Tibial artery (tissue), 4 donors: Measurements from ENCODE around the gene MTG1.
A peak's percentile ranks its signal among the peaks of the same experiment; 100 is the strongest.
"Not testable (repeated sequence)": the region's sequence is repeated elsewhere in the genome, so short reads cannot be mapped to it uniquely, and the experiment has no call there.

Source experiments
- DNase-seq, 2 donors: peaks; one replicate each; pipeline ENCODE4 v3.0.0-alpha.2; 2019
- H3K27ac ChIP-seq, 2 donors: fragments of 200-600 bp; sonication (generic) in 1 of 2; 1 replicate in 1 of 2; 2 replicates in 1 of 2; pipeline ENCODE4 v1.5.1; 2018 to 2019; ENCODE audit warnings: mild to moderate bottlenecking in 1 of 2
- H3K27me3 ChIP-seq, 2 donors: fragments of 200-600 bp; sonication (generic) in 1 of 2; one replicate each; pipeline versions ENCODE4 v1.5.1 to v1.6.0; 2016 to 2019
- H3K36me3 ChIP-seq, 3 donors: fragments of 200-600 bp; sonication (generic) in 2 of 3; one replicate each; pipeline ENCODE4 v1.5.1; 2016 to 2019; ENCODE audit warnings: mild to moderate bottlenecking in 2 of 3
- H3K4me1 ChIP-seq, 4 donors: fragments of 200-600 bp; sonication (generic) in 2 of 4; 1 replicate in 3 of 4; 2 replicates in 1 of 4; pipeline ENCODE4 v1.5.1; 2016 to 2019
- H3K4me3 ChIP-seq, 2 donors: fragments of 200-600 bp; sonication (generic) in 1 of 2; 1 replicate in 1 of 2; 2 replicates in 1 of 2; pipeline ENCODE4 v1.5.1; 2018 to 2019; ENCODE audit warnings: mild to moderate bottlenecking in 2 of 2
- H3K9me3 ChIP-seq, 3 donors: fragments of 200-600 bp; sonication (generic) in 1 of 3; one replicate each; pipeline ENCODE4 v1.5.1; 2016 to 2019
- intact Hi-C: fragments of 100-400 bp; cut with DNase I; formaldehyde crosslinking; loops from one replicate; pipeline ENCODE4 v1.15.0; 2023; ENCODE audit warnings: low total_unique reads
- TF ChIP-seq, protein P1 (sequence below), 2 experiments: fragments of 200-600 bp in 1 of 2; fragments of 450-650 bp in 1 of 2; IDR thresholded peaks; one replicate each; pipeline ENCODE4 v1.5.1; 2017 to 2019; ENCODE audit warnings: antibody characterized with exemption in 2 of 2, mild to moderate bottlenecking in 1 of 2, moderate library complexity in 1 of 2

MTG1 gene

GRCh38 chr10:133383551-133383950, 10.4 kb upstream of the MTG1 start:
- Histone ChIP-seq H3K27me3 (no peaks in the 10 kb centered on the region), H3K9me3 (no peaks in the 10 kb centered on the region), H3K4me1 (peaks cover 0 to 12% (median 9%) of the 10 kb centered on the region in 4 donors), H3K4me3 (no peak overlapping the region), H3K36me3 (peaks cover 4 to 32% (median 14%) of the 10 kb centered on the region in 3 donors), H3K27ac (no peak overlapping the region)
- no peak for DNase-seq
- intact Hi-C loops: loop anchor here (5.0 kb wide), 1 partner anchor 76 kb away; the partner anchor contains the start of genes TUBGCP2 and ZNF511
- TF ChIP-seq, protein P1, sequence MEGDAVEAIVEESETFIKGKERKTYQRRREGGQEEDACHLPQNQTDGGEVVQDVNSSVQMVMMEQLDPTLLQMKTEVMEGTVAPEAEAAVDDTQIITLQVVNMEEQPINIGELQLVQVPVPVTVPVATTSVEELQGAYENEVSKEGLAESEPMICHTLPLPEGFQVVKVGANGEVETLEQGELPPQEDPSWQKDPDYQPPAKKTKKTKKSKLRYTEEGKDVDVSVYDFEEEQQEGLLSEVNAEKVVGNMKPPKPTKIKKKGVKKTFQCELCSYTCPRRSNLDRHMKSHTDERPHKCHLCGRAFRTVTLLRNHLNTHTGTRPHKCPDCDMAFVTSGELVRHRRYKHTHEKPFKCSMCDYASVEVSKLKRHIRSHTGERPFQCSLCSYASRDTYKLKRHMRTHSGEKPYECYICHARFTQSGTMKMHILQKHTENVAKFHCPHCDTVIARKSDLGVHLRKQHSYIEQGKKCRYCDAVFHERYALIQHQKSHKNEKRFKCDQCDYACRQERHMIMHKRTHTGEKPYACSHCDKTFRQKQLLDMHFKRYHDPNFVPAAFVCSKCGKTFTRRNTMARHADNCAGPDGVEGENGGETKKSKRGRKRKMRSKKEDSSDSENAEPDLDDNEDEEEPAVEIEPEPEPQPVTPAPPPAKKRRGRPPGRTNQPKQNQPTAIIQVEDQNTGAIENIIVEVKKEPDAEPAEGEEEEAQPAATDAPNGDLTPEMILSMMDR (IDR thresholded peaks at IDR 0.05): no peak

- peaks cover 0 to 12% (median 9%) of the 10 kb centered on the region in 4 donors for H3K4me1 ChIP-seq
- H3K9me3 ChIP-seq: no peaks in the 10 kb centered on the region
- H3K27me3 ChIP-seq: no peaks in the 10 kb centered on the region
- intact Hi-C loops: loop anchor here (5.0 kb wide), 1 partner anchor 77 kb away; the partner anchor contains the start of genes TUBGCP2 and ZNF511
- H3K4me3 ChIP-seq: no peak overlapping the region
- no peak for DNase-seq
- H3K27ac ChIP-seq: no peak overlapping the region
- H3K36me3 ChIP-seq: peaks cover 4 to 37% (median 14%) of the 10 kb centered on the region in 3 donors
- TF ChIP-seq, protein P1 (IDR thresholded peaks at IDR 0.05): no peak
Measured at GRCh38 chr10:133384071-133384470, 9.9 kb upstream of the MTG1 start.

GRCh38 chr10:133385214-133385613, 8.7 kb upstream of the MTG1 start:
- peaks cover 0 to 3% (median 1%) of the 10 kb centered on the region in 4 donors for H3K4me1 ChIP-seq
- TF ChIP-seq, protein P1 (IDR thresholded peaks at IDR 0.05): no peak

GRCh38 chr10:133386951-133387350, 7.0 kb upstream of the MTG1 start:
- intact Hi-C loops, H3K27me3 ChIP-seq, H3K27ac ChIP-seq, H3K9me3 ChIP-seq, H3K4me3 ChIP-seq, H3K4me1 ChIP-seq: not testable (repeated sequence)
- peaks cover 4 to 62% (median 24%) of the 10 kb centered on the region in 3 donors for H3K36me3 ChIP-seq
- peak in 1 of 2 donors; percentile 3 for DNase-seq

More at GRCh38 chr10:133385214-133385613, 8.7 kb upstream of the MTG1 start:
- no peaks in the 10 kb centered on the region for H3K9me3 ChIP-seq
- no peak overlapping the region for H3K27ac ChIP-seq
- intact Hi-C loops: no loop called here
- peaks cover 4 to 49% (median 20%) of the 10 kb centered on the region in 3 donors for H3K36me3 ChIP-seq
- H3K4me3 ChIP-seq: no peak overlapping the region
- no peak for DNase-seq
- H3K27me3 ChIP-seq: no peaks in the 10 kb centered on the region

- H3K4me1 ChIP-seq: peaks cover 0 to 3% (median 1%) of the 10 kb centered on the region in 4 donors
- no peak overlapping the region for H3K27ac ChIP-seq
- TF ChIP-seq, protein P1 (IDR thresholded peaks at IDR 0.05): no peak
- H3K4me3 ChIP-seq: no peak overlapping the region
- H3K9me3 ChIP-seq: no peaks in the 10 kb centered on the region
- peak in 1 of 2 donors; percentile 60 for DNase-seq
- intact Hi-C loops: no loop called here
- H3K36me3 ChIP-seq: peaks cover 4 to 55% (median 21%) of the 10 kb centered on the region in 3 donors
- H3K27me3 ChIP-seq: no peaks in the 10 kb centered on the region
Measured at GRCh38 chr10:133388236-133388972, 5.6 kb upstream of the MTG1 start.
